HepG2 (cell line): ENCODE results near the gene ARHGAP9.
"Not testable (repeated sequence)": the region's sequence is repeated elsewhere in the genome, so short reads cannot be mapped to it uniquely, and the experiment has no call there.

Experiments
- CC2D1A ChIP-seq: sonication (generic); formaldehyde crosslinking; IDR thresholded peaks from 2 replicates; pipeline ENCODE4 v1.8.1; 2023; ENCODE audit warnings: mild to moderate bottlenecking, missing genetic modification reagents
- CEBPB ChIP-seq: IDR thresholded peaks from 2 replicates; pipeline ENCODE4 v1.6.1; 2011; ENCODE audit warnings: low read depth, low read length, improper control_type of control experiment, borderline replicate concordance
- MTA1 ChIP-seq: sonication (generic); formaldehyde crosslinking; IDR thresholded peaks from 2 replicates; pipeline ENCODE4 v1.4.0; 2020; ENCODE audit warnings: missing genetic modification reagents, mild to moderate bottlenecking, borderline replicate concordance
- POGZ ChIP-seq: sonication (generic); formaldehyde crosslinking; IDR thresholded peaks from 2 replicates; pipeline ENCODE4 v1.4.0; 2020; ENCODE audit warnings: mild to moderate bottlenecking, missing genetic modification reagents
- POLR2A ChIP-seq, 2 experiments: IDR thresholded peaks; 2 replicates each; pipeline ENCODE4 v1.6.1; 2011; ENCODE audit warnings: low read depth in 2 of 2, low read length in 2 of 2, mild to moderate bottlenecking in 1 of 2, moderate library complexity in 1 of 2; ENCODE audit not compliant: insufficient read depth in 1 of 2
- ZNF274 ChIP-seq: sonication (generic); formaldehyde crosslinking; IDR thresholded peaks from 2 replicates; pipeline ENCODE4 v1.5.1; 2020; ENCODE audit warnings: mild to moderate bottlenecking, missing genetic modification reagents
- ZNF598 ChIP-seq: sonication (generic); formaldehyde crosslinking; IDR thresholded peaks from 2 replicates; pipeline ENCODE4 v1.5.1; 2020; ENCODE audit warnings: mild to moderate bottlenecking, missing genetic modification reagents, borderline replicate concordance
- TF ChIP-seq, protein P1 (sequence below): sonication (generic); formaldehyde crosslinking; IDR thresholded peaks from 2 replicates; pipeline ENCODE4 v1.5.0; 2020; ENCODE audit warnings: mild to moderate bottlenecking, missing genetic modification reagents, moderate library complexity
- TF ChIP-seq, protein P2 (sequence below): sonication (generic); formaldehyde crosslinking; IDR thresholded peaks from 2 replicates; pipeline ENCODE4 v1.5.1; 2020; ENCODE audit warnings: missing genetic modification reagents, mild to moderate bottlenecking, borderline replicate concordance
- TF ChIP-seq, protein P3 (sequence below): IDR thresholded peaks from 2 replicates; pipeline ENCODE4 v1.6.1; 2016
- TF ChIP-seq, protein P4 (sequence below), 2 experiments: sonication (generic) in 1 of 2; formaldehyde crosslinking in 1 of 2; IDR thresholded peaks; 2 replicates each; pipeline versions ENCODE4 v1.5.1 to v1.6.1; 2011 to 2020; ENCODE audit warnings: borderline replicate concordance in 1 of 2, low read depth in 1 of 2, low read length in 1 of 2, mild to moderate bottlenecking in 1 of 2, missing genetic modification reagents in 1 of 2, moderate library complexity in 1 of 2

DNA sequence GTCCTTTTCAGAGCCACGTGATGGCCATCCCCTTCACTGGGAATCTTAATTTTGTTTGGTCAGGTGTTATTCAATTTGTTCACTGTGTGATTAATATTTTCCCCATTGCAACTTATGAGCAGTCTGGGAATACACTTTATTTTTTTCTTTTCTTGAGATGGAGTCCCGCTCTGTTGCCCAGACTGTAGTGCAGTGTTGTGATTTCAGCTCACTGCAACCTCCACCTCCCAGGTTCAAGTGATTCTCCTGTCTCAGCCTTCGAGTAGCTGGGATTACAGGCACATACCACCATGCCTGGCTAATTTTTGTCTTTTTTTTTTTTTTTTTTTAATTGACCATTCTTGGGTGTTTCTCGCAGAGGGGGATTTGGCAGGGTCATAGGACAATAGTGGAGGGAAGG lies 26.9 kb upstream of the ARHGAP9 start:
- TF ChIP-seq, protein P1, sequence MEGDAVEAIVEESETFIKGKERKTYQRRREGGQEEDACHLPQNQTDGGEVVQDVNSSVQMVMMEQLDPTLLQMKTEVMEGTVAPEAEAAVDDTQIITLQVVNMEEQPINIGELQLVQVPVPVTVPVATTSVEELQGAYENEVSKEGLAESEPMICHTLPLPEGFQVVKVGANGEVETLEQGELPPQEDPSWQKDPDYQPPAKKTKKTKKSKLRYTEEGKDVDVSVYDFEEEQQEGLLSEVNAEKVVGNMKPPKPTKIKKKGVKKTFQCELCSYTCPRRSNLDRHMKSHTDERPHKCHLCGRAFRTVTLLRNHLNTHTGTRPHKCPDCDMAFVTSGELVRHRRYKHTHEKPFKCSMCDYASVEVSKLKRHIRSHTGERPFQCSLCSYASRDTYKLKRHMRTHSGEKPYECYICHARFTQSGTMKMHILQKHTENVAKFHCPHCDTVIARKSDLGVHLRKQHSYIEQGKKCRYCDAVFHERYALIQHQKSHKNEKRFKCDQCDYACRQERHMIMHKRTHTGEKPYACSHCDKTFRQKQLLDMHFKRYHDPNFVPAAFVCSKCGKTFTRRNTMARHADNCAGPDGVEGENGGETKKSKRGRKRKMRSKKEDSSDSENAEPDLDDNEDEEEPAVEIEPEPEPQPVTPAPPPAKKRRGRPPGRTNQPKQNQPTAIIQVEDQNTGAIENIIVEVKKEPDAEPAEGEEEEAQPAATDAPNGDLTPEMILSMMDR (CRISPR knock-in tag) = not testable (repeated sequence)
- TF ChIP-seq, protein P2, sequence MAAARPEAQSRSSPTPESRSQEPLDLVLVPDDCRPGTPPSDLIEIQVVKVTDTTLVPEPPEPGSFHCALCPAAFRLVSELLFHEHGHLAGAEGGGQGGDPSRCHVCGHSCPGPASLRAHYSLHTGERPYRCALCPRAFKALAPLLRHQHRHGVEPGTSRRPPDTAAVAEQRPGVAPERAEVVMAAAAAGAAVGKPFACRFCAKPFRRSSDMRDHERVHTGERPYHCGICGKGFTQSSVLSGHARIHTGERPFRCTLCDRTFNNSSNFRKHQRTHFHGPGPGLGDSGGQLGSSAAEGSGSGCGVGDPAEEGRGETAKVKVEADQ = not testable (repeated sequence)
- not testable (repeated sequence) for TF ChIP-seq MTA1 (CRISPR knock-in tag); POLR2A (IDR thresholded peaks at IDR 0.05; ENCODE audit: insufficient read depth in 1 of 2, low read depth in 2 of 2, low read length in 2 of 2); ZNF274 (CRISPR knock-in tag); CC2D1A; ZNF598 (CRISPR knock-in tag); CEBPB; POGZ (CRISPR knock-in tag)
- TF ChIP-seq, protein P3, sequence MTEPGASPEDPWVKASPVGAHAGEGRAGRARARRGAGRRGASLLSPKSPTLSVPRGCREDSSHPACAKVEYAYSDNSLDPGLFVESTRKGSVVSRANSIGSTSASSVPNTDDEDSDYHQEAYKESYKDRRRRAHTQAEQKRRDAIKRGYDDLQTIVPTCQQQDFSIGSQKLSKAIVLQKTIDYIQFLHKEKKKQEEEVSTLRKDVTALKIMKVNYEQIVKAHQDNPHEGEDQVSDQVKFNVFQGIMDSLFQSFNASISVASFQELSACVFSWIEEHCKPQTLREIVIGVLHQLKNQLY (CRISPR knock-in tag) = not testable (repeated sequence)
- TF ChIP-seq, protein P4, sequence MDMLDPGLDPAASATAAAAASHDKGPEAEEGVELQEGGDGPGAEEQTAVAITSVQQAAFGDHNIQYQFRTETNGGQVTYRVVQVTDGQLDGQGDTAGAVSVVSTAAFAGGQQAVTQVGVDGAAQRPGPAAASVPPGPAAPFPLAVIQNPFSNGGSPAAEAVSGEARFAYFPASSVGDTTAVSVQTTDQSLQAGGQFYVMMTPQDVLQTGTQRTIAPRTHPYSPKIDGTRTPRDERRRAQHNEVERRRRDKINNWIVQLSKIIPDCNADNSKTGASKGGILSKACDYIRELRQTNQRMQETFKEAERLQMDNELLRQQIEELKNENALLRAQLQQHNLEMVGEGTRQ (IDR thresholded peaks at IDR 0.05; ENCODE audit: low read depth, low read length) = not testable (repeated sequence)
- TF ChIP-seq, protein P4 (CRISPR knock-in tag; IDR thresholded peaks at IDR 0.05; ENCODE audit: borderline replicate concordance) = not testable (repeated sequence)
